Neural progenitor cell (in vitro differentiated cells): ENCODE measurements around the gene USP48.

ENCODE experiments used
- CTCF ChIP-seq: fragments of 200-600 bp; sonication (generic); IDR thresholded peaks from 2 replicates; pipeline ENCODE4 v1.5.1; 2017; ENCODE audit warnings: antibody characterized with exemption, mild to moderate bottlenecking
- EZH2 ChIP-seq: fragments of 200-600 bp; sonication (generic); IDR thresholded peaks from 2 replicates; pipeline ENCODE4 v1.6.1; 2017; ENCODE audit warnings: antibody characterized with exemption, mild to moderate bottlenecking, moderate library complexity

GRCh38 chr1:21736876-21737275, 46.1 kb downstream of the USP48 start:
- no peak for TF ChIP-seq CTCF
- no peak for TF ChIP-seq EZH2
